ENCODE results near the gene ARHGAP32.

GRCh38 chr11:129214710-129215295 lies 22.7 kb upstream of the ARHGAP32 start:
- TF ChIP-seq PATZ1 (CRISPR knock-in tag; IDR thresholded peaks at IDR 0.05; ENCODE audit: borderline replicate concordance) (no peak), BACH2 (CRISPR knock-in tag; IDR thresholded peaks at IDR 0.05; ENCODE audit: borderline replicate concordance) (no peak), TOX (CRISPR knock-in tag; IDR thresholded peaks at IDR 0.05; ENCODE audit: borderline replicate concordance) (no peak), ZC3H10 (CRISPR knock-in tag; IDR thresholded peaks at IDR 0.05) (no peak), PPARA (CRISPR knock-in tag; IDR thresholded peaks at IDR 0.05; ENCODE audit: borderline replicate concordance) (no peak)
- TF ChIP-seq, protein P1, sequence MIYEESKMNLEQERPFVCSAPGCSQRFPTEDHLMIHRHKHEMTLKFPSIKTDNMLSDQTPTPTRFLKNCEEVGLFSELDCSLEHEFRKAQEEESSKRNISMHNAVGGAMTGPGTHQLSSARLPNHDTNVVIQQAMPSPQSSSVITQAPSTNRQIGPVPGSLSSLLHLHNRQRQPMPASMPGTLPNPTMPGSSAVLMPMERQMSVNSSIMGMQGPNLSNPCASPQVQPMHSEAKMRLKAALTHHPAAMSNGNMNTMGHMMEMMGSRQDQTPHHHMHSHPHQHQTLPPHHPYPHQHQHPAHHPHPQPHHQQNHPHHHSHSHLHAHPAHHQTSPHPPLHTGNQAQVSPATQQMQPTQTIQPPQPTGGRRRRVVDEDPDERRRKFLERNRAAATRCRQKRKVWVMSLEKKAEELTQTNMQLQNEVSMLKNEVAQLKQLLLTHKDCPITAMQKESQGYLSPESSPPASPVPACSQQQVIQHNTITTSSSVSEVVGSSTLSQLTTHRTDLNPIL (CRISPR knock-in tag; IDR thresholded peaks at IDR 0.05; ENCODE audit: low read depth): no peak
